HG03565 (cell line): ENCODE results near the gene PCDHB6.
"Not testable (repeated sequence)": the region's sequence is repeated elsewhere in the genome, so short reads cannot be mapped to it uniquely, and the experiment has no call there.

Source experiments
- ATAC-seq: cut with Tn5 transposase; IDR thresholded peaks from one replicate; pipeline ENCODE4 v1.9.1; 2021; ENCODE audit warnings: mild to moderate bottlenecking, moderate library complexity; ENCODE audit not compliant: unreplicated experiment

PCDHB6 gene

DNA sequence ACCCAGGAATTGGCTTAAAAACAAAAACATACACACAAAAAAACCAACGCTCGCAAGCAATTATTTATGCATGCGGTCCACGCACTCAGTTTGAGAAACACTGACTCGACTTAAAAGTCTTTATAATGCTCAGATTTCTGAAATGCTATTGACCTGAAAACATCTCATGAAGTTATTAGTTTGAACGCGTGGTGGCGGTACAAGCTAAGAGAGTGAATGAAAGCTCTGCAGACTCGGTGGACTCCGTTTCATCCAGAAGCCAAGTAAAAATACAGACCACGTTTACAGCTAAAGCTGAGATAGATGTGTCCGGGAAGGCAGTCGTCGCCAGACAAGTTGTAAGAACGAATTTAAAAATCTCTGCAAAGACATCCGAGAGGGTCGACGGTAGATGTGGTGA is at the start of gene PCDHB6:
PCDHB6 (plus strand) TSS at position 246 of the 400 bp plus-strand sequence. CDS start 201 bp downstream, outside the sequence.
- ATAC-seq: no peak

DNA sequence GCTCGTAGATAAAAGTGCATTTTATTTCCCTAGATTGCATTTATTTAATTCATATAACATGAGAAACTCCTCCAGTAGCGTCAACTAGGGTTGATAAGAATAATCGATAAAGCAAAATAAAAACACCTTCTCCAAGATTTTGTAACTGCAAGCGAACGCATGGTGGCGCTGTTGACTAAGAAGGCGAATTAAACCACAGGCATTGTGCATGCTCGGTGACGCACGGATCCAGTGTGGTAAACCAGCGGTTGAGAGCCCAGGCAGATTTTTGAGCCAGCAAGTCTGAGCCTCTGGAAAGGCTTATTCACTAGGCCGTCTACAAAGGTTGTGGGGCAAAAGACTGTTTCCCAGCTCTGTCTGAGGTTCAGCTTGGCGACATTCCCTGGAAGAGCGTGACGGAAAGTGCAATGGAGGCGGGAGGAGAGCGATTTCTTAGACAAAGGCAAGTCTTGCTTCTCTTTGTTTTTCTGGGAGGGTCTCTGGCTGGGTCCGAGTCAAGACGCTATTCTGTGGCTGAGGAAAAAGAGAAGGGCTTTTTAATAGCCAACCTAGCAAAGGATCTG is 49.5 kb upstream of the PCDHB6 start, which contains the start of gene PCDHB3:
PCDHB3 (plus strand) TSS at position 231 of the 563 bp plus-strand sequence; CDS start at position 408, 177 bp downstream.
- no peak for ATAC-seq

GRCh38 chr5:141101059-141101458 is 48.8 kb upstream of the PCDHB6 start:
- no peak for ATAC-seq

DNA sequence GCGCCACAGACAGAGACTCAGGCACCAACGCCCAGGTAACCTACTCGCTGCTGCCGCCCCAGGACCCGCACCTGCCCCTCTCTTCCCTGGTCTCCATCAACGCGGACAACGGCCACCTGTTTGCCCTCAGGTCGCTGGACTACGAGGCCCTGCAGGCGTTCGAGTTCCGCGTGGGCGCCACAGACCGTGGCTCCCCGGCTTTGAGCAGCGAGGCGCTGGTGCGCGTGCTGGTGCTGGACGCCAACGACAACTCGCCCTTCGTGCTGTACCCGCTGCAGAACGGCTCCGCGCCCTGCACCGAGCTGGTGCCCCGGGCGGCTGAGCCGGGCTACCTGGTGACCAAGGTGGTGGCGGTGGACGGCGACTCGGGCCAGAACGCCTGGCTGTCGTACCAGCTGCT is 47.8 kb upstream of the PCDHB6 start:
- ATAC-seq: not testable (repeated sequence)

DNA sequence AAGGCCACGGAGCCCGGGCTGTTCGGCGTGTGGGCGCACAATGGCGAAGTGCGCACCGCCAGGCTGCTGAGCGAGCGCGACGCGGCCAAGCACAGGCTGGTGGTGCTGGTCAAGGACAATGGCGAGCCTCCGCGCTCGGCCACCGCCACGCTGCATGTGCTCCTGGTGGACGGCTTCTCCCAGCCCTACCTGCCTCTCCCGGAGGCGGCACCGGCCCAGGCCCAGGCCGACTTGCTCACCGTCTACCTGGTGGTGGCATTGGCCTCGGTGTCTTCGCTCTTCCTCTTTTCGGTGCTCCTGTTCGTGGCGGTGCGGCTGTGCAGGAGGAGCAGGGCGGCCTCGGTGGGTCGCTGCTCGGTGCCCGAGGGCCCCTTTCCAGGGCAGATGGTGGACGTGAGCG is 47.4 kb upstream of the PCDHB6 start:
- ATAC-seq: not testable (repeated sequence)

- ATAC-seq: no peak
These were observed 44.5 kb upstream of the PCDHB6 start for GRCh38 chr5:141105350-141105749.

GRCh38 chr5:141119250-141119649 is 30.6 kb upstream of the PCDHB6 start:
- ATAC-seq: no peak

GRCh38 chr5:141121563-141121962 is 28.3 kb upstream of the PCDHB6 start, which contains the start of gene PCDHB4:
Gene PCDHB4, plus strand, starts transcription at chr5:141121818. Its CDS starts 181 bp downstream, at chr5:141121999.
- no peak for ATAC-seq

DNA sequence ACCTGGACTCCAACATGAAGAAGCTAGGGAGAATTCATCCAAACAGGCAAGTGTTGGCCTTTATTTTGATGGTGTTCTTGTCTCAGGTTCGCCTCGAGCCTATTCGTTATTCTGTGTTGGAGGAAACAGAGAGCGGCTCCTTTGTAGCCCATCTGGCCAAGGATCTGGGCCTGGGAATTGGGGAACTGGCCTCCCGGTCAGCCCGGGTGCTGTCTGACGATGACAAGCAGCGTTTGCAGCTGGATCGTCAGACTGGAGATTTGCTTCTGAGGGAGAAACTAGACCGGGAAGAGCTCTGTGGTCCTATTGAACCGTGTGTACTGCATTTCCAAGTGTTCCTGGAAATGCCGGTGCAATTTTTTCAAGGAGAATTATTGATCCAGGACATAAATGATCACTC is 27.9 kb upstream of the PCDHB6 start:
- no peak for ATAC-seq

DNA sequence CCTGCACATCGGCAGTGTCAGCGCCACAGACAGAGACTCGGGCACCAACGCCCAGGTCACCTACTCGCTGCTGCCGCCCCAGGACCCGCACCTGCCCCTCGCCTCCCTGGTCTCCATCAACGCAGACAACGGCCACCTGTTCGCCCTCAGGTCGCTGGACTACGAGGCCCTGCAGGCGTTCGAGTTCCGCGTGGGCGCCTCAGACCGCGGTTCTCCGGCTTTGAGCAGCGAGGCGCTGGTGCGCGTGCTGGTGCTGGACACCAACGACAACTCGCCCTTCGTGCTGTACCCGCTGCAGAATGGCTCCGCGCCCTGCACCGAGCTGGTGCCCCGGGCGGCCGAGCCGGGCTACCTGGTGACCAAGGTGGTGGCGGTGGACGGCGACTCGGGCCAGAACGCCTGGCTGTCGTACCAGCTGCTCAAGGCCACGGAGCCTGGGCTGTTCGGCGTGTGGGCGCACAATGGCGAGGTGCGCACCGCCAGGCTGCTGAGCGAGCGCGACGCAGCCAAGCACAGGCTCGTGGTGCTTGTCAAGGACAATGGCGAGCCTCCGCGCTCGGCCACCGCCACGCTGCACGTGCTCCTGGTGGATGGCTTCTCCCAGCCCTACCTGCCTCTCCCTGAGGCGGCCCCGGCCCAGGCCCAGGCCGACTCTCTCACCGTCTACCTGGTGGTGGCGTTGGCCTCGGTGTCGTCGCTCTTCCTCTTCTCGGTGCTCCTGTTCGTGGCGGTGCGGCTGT is 26.3 kb upstream of the PCDHB6 start:
- ATAC-seq: not testable (repeated sequence)

DNA sequence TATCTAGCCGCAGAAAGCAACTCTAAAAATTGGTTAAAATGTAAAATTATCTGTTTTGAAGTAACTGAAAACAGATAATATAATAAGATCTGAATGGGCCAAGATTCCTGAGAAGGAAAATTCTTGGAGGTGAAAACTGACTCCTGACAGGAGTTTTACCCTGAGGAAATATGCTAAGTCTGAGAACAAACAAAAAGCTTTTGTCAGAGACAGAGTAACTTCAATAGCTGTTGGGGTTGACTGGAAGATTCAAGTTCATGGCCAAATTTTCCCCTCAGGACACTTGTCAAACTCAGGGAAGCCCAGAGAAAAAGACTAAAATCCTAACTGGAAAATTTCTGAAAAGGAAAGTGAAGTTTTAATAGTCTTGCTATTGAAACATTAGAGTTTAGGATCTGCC is 22.6 kb upstream of the PCDHB6 start:
- no peak for ATAC-seq

- no peak for ATAC-seq
These were observed 14.7 kb upstream of the PCDHB6 start, which contains the start of gene PCDHB5 for GRCh38 chr5:141135030-141135717. Gene PCDHB5, plus strand, starts transcription at chr5:141135206. Its CDS starts 229 bp downstream, at chr5:141135435.

- no peak for ATAC-seq
These were observed 14.1 kb upstream of the PCDHB6 start for GRCh38 chr5:141135718-141136266.

- not testable (repeated sequence) for ATAC-seq
These were observed 12.5 kb upstream of the PCDHB6 start for GRCh38 chr5:141137346-141137745.

DNA sequence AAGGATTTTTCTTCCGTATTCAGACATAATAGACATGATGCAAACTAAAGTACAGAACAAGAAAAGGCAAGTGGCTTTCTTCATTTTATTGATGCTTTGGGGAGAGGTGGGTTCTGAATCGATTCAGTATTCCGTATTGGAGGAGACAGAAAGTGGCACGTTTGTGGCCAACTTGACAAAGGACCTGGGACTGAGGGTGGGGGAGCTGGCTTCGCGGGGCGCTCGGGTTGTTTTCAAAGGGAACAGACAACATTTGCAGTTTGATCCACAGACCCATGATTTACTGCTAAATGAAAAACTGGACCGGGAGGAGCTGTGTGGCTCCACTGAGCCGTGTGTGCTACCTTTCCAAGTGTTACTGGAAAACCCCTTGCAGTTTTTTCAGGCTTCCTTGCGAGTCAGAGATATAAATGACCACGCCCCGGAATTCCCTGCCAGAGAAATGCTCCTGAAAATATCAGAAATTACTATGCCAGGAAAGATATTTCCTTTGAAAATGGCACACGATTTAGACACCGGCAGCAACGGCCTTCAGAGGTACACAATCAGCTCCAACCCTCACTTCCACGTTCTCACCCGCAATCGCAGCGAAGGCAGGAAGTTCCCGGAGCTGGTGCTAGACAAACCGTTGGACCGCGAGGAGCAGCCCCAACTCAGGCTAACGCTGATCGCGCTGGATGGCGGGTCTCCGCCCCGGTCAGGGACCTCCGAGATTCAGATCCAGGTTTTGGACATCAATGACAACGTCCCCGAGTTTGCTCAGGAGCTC is 551 bp downstream of the PCDHB6 start:
- ATAC-seq: no peak

DNA sequence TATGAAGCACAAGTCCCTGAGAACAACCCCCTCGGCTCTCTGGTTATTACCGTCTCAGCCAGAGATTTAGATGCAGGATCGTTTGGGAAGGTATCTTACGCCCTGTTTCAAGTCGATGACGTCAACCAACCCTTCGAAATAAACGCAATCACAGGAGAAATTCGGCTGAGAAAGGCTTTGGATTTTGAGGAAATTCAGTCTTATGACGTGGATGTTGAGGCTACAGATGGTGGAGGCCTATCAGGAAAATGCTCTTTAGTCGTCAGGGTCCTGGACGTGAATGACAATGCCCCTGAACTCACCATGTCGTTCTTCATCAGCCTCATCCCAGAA is 1.1 kb downstream of the PCDHB6 start:
- no peak for ATAC-seq

GRCh38 chr5:141151632-141152031 is 1.8 kb downstream of the PCDHB6 start:
- not testable (repeated sequence) for ATAC-seq

GRCh38 chr5:141152096-141152495 is 2.2 kb downstream of the PCDHB6 start:
- not testable (repeated sequence) for ATAC-seq

DNA sequence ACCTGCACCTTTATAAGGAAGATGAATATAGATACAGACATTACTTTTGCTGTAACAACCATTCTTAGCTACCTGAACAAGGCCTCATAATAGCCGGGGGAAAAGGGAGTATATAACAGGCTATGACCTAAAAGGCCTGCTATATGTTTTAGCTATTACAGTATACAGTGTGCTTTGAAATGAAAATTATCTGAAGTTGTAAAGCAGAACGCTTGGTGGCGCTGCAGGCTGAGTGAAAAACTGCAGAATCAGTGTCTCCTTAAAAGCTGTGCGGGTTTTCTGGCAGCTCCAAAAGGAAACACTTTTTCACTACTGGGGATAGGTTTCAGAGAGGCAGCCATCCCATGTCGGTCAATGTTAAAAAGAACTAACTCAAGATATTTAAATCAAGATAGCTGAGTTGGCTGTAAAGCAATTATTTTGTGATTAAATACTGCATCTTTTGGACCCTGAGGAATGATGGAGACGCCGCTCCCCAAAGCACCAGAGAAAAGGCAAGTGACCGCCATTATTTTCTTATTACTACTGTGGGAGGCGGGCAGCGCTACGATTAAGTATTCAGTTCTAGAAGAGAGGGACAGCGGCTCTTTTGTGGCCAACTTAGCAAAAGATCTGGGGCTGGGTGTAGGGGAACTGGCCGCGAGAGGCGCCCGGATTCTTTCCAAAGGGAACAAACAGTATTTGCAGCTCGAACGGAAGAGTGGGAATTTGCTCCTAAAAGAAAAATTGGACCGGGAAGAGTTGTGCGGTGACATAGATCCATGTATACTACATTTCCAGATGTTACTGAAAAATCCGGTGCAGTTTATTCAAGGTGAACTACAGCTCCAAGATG is 5.9 kb downstream of the PCDHB6 start:
- no peak for ATAC-seq

DNA sequence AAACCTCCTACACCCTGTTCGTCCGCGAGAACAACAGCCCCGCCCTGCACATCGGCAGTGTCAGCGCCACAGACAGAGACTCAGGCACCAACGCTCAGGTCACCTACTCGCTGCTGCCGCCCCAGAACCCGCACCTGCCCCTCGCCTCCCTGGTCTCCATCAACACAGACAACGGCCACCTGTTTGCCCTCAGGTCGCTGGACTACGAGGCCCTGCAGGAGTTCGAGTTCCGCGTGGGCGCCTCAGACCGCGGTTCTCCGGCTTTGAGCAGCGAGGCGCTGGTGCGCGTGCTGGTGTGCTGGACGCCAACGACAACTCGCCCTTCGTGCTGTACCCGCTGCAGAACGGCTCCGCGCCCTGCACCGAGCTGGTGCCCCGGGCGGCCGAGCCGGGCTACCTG is 7.5 kb downstream of the PCDHB6 start:
- ATAC-seq: not testable (repeated sequence)
